Omental fat pad (tissue), 4 donors: ENCODE results near the gene SYT2. TPM values are rescaled to one million over a fixed set of nuclear protein-coding genes. Genes with fewer than 3 reads are reported as not detected.

Experiments
- ATAC-seq: fragments of 150-250 bp; one replicate; pipeline ENCODE4 v1.9.1; 2016; ENCODE audit warnings: mild to moderate bottlenecking, moderate library complexity; ENCODE audit not compliant: low FRiP score
- DNase-seq: peaks from one replicate; pipeline ENCODE4 v3.0.0-alpha.2; 2019; ENCODE audit warnings: low spot score
- total RNA-seq, 4 donors: library from RNA; depleted of rRNA; stranded (reverse); fragments of >200 nt; gene quantifications; one replicate each; pipeline ENCODE4 v1.1.0, GENCODE V29; 2016
- TF ChIP-seq, protein P1 (sequence below), 3 donors: fragments of 450-650 bp; IDR thresholded peaks; one replicate each; pipeline ENCODE4 v1.5.1; 2016 to 2017; ENCODE audit warnings: antibody characterized with exemption in 3 of 3, mild to moderate bottlenecking in 3 of 3, moderate library complexity in 2 of 3

SYT2 gene
- total RNA-seq, 4 donors from 2014 or later, result 0.12 TPM; not detected in 3

DNA sequence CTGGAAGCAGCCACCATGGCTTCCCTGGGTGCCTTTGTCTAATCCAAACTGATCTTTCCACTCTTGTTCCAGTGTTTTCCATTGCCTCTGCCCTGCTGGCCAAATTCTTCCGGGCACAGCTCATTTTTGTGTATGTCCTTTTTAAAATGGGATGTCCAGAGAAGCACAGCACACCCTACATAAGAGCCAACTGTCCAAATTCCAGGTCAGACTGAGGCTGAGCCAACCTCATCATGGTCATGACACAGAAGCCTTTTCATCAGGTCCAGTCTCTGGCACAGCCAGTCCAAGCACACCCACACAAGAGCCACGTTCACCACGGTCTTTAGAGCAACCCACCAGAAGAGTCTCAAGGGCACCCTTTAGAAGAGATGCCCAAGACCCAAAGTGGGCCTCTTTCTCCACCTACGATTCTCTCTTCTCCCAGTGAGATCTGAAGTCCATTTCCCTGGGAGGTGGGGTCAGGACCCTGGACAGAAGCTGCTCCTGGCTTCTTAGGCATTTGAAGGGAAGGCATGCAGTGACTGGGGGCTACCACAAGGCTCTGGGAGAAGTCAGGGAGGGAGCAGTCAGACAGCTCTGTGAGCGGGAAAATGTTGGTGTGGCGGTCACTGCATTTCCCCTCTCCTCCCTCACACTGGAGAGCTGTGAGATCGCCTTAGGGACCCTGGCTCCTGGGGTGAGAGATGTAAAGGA is 53.2 kb downstream of the SYT2 start:
- ATAC-seq (no peak), DNase-seq (no peak)
- TF ChIP-seq, protein P1, sequence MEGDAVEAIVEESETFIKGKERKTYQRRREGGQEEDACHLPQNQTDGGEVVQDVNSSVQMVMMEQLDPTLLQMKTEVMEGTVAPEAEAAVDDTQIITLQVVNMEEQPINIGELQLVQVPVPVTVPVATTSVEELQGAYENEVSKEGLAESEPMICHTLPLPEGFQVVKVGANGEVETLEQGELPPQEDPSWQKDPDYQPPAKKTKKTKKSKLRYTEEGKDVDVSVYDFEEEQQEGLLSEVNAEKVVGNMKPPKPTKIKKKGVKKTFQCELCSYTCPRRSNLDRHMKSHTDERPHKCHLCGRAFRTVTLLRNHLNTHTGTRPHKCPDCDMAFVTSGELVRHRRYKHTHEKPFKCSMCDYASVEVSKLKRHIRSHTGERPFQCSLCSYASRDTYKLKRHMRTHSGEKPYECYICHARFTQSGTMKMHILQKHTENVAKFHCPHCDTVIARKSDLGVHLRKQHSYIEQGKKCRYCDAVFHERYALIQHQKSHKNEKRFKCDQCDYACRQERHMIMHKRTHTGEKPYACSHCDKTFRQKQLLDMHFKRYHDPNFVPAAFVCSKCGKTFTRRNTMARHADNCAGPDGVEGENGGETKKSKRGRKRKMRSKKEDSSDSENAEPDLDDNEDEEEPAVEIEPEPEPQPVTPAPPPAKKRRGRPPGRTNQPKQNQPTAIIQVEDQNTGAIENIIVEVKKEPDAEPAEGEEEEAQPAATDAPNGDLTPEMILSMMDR (IDR thresholded peaks at IDR 0.05), result no peak

DNA sequence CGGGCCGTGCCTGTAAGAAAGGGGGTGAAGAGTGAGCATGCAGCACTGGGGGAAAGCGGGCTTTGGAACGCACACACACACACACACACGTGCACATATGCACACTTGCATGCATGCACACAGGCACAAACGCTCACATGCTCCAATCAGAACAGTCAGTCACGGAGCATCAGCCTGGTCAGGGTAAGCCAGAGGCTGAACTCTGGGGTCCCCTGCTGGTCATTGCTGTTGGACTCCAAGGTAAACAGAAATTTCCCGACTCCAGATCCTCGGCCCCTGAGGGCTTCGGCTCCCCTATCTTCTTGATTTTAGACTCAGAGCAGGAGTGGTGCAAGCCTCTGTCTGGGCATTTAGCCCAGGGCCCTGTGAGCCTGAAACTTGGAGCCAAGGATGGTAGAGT is 54.2 kb downstream of the SYT2 start:
- ATAC-seq (no peak), DNase-seq (no peak)
- TF ChIP-seq, protein P1 (IDR thresholded peaks at IDR 0.05), result no peak

DNA sequence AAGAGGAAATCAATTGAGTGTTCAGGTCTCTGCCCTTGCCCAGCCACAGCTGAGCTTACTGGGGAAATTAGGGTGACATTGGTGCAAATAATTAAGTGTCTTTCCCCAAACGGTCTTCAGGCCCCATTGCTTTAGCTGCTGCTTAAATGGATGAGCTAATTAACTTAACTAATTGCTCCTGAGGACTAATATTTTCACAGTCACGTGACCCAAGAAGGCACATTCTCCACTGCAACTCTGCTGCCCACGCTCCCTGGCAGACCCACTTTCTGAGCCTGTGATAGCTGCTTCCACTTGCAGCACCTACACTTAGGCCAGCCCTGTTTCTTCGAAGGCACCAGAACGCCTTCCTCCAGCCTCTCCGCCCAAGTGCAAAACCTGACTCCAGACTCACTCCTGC is 56.2 kb downstream of the SYT2 start:
- TF ChIP-seq, protein P1 (IDR thresholded peaks at IDR 0.05), result no peak

DNA sequence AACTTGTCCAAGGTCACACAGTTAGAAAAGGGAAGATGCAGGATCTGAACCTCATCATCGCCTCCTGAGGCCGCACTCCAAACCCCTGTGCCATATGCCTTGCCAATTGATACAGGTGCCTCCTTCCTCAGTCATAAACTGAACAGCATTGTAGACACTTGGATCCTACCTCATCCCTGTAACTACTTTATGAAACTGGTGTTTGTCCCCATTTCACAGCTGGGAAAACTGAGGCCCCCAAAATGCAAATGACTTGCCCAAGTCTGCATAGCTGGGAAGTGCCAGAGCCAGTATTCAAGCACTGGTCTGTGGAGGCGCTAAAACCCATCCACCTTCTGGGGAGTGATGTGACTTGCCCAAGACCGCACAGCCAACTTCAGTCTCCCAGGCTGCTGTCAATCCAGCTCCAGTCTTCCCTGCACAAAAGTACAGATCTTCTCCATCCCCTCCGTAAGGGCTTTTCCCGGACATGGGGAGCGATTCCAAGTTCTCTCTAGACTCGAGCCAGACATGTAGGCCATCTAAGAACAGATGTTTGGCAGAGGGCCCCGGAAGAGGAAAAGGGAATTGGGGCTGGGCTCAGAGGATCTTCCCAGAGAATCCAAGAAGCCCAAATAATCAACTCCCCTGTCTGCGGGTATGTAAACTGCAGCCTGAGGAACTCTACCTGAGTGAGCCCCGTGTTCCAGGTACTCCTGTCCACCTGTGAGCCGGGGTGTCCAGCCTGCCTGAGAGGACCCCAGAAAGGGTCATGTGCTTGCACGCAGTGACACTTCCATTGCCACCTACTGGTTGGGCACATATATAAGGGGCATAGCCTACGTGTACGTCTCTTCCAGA is 60.5 kb downstream of the SYT2 start:
- no peak for DNase-seq
- TF ChIP-seq, protein P1 (IDR thresholded peaks at IDR 0.05), result no peak
- ATAC-seq, result no peak

More for the DNA sequence above, 56.2 kb downstream of the SYT2 start:
- ATAC-seq (no peak), DNase-seq (no peak)

DNA sequence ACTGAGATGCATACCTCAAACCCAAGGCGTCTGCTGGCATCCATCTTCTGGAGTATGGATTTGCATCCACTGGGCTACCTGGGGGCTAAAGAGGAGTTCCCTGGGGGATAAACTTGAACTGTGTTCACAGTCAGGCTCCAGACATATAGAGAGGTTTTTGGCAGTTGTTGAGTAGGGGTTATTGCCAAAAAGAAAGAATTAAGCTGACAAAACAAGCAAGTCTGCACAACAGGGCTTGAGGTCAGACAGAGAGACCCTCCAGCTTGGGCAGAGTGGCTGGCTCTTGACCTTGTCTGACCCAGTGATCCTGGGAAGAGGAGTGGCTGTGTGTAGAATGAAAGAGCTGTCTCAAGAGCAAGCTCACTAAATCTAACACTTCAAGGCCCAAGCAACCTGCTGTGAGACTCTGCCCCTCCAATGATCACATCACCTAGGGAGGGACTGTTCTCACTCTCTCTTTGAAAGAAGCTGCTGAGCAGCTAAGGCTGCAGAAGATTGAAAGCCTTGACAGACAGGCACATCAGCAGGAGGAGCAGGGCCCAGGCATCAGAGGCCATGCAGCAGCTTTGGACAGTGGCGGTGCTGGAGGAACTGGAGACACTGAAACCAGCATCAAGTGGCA is 61.5 kb downstream of the SYT2 start:
- ATAC-seq, result no peak
- TF ChIP-seq, protein P1 (IDR thresholded peaks at IDR 0.05), result no peak

DNA sequence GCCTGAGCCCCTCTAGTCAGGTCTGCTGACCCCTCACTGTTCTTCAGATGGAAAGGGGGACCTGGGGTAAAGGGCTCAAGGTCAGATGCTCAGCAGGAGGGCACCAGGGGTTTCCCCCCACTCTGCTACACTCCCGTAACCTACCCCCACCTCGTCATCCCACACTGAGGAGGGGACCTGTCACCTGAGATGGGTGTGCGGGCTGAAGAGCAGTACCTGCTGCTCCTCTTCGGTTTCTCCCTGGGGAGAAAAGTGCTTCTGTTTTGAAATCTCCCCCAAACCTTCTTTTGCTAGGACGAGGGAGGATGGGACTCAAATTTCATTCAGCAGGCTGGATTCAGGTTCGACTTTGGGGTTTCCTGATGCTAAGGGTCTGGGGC is 65.2 kb downstream of the SYT2 start:
- DNase-seq (no peak), ATAC-seq (no peak)
- TF ChIP-seq, protein P1 (IDR thresholded peaks at IDR 0.05), result no peak

More for the DNA sequence above, 61.5 kb downstream of the SYT2 start:
- no peak for DNase-seq
